ENCODE data around the gene SLC7A8. TPM values are rescaled to one million over a fixed set of nuclear protein-coding genes. Genes with fewer than 3 reads are reported as not detected.
"Not testable (repeated sequence)": the region's sequence is repeated elsewhere in the genome, so short reads cannot be mapped to it uniquely, and the experiment has no call there.

Gene SLC7A8
- total and polyA plus RNA-seq, 2 experiments from 2014 or later = 117 to 124 TPM

DNA sequence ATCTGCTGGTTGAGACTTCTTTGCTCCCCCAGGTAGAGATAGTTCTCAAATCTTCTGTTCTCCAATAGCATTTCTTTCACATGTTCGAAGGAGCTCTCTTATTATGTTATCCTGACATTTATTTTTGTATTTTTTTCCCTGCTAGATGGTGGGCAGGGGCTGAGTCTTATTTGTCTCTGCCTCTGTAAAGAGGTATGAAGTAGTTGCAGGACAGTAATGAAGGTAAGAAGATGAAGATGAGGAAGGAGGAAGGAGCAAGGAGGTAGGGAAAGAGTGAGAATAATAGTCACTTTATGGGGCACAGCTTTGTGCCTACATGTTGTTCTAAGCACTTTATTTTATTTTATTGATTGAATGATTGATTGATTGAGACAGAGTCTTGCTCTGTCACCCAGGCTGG, 73.7 kb downstream of the SLC7A8 start:
- H3K36me3 Mint-ChIP-seq (ENCODE audit: low read depth) = peaks cover 4% of the 10 kb centered on the region; the same call in 1 of the 3 replicates
- H3K27me3 ChIP-seq (ENCODE audit: insufficient read depth) = no peaks in the 10 kb centered on the region
- ATAC-seq = no peak

DNA sequence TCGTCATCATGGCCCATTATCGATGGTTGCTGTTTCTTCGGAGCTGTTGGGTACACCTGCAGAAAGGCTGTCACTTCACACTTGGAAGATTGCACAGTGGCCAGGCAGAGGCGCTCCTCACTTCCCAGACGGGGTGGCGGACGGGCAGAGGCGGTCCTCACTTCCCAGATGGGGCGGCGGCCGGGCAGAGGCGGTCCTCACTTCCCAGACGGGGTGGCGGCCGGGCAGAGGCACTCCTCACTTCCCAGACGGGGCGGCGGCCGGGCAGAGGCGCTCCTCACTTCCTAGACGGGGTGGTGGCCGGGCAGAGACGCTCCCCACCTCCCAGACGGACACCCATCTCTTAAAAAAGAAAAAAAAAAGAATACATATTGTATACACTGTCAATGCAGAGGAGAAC, 75.3 kb downstream of the SLC7A8 start:
- H3K4me2 ChIP-seq; H3K79me2 ChIP-seq (replicated peaks; ENCODE audit: insufficient read depth); H2AFZ ChIP-seq; H3K9me3 Mint-ChIP-seq; H3K27ac Mint-ChIP-seq; H3K9me2 ChIP-seq (ENCODE audit: insufficient read depth); H3K27ac ChIP-seq (ENCODE audit: low read depth); H3K36me3 ChIP-seq (ENCODE audit: insufficient read depth); H4K20me1 ChIP-seq (replicated peaks; ENCODE audit: insufficient read depth); H3K4me3 Mint-ChIP-seq; H3K4me3 ChIP-seq; ATAC-seq; H3K36me3 Mint-ChIP-seq (ENCODE audit: low read depth); H3K27me3 ChIP-seq (ENCODE audit: insufficient read depth); H3F3A ChIP-seq (replicated peaks; ENCODE audit: low read depth): not testable (repeated sequence)
- H3K4me1 ChIP-seq (ENCODE audit: insufficient read depth) = peaks cover 19% of the 10 kb centered on the region
- peaks cover 27% of the 10 kb centered on the region for H3K4me1 Mint-ChIP-seq
- H3K27me3 Mint-ChIP-seq (ENCODE audit: insufficient read depth, low read depth, poor library complexity) = peaks cover 15% of the 10 kb centered on the region
- DNase-seq (ENCODE audit: low spot score) = peak; percentile 73

More for the DNA sequence above, 73.7 kb downstream of the SLC7A8 start:
- H3K27ac Mint-ChIP-seq = no peak overlapping the region
- Histone ChIP-seq H3K36me3 (ENCODE audit: insufficient read depth) (no peaks in the 10 kb centered on the region), H3K9me2 (ENCODE audit: insufficient read depth) (0 out of 2 replicates have a peak, but pooled peaks cover 4% of the 10 kb centered on the region), H3K4me2 (no peak overlapping the region), H3K4me3 (no peak overlapping the region), H2AFZ (no peak overlapping the region), H4K20me1 (replicated peaks; ENCODE audit: insufficient read depth) (no peaks in the 10 kb centered on the region), H3K79me2 (replicated peaks; ENCODE audit: insufficient read depth) (no peaks in the 10 kb centered on the region), H3K4me1 (ENCODE audit: insufficient read depth) (peaks cover 20% of the 10 kb centered on the region), H3K27ac (ENCODE audit: low read depth) (no peak overlapping the region), H3F3A (replicated peaks; ENCODE audit: low read depth) (no peaks in the 10 kb centered on the region)
- TF ChIP-seq, protein P1, sequence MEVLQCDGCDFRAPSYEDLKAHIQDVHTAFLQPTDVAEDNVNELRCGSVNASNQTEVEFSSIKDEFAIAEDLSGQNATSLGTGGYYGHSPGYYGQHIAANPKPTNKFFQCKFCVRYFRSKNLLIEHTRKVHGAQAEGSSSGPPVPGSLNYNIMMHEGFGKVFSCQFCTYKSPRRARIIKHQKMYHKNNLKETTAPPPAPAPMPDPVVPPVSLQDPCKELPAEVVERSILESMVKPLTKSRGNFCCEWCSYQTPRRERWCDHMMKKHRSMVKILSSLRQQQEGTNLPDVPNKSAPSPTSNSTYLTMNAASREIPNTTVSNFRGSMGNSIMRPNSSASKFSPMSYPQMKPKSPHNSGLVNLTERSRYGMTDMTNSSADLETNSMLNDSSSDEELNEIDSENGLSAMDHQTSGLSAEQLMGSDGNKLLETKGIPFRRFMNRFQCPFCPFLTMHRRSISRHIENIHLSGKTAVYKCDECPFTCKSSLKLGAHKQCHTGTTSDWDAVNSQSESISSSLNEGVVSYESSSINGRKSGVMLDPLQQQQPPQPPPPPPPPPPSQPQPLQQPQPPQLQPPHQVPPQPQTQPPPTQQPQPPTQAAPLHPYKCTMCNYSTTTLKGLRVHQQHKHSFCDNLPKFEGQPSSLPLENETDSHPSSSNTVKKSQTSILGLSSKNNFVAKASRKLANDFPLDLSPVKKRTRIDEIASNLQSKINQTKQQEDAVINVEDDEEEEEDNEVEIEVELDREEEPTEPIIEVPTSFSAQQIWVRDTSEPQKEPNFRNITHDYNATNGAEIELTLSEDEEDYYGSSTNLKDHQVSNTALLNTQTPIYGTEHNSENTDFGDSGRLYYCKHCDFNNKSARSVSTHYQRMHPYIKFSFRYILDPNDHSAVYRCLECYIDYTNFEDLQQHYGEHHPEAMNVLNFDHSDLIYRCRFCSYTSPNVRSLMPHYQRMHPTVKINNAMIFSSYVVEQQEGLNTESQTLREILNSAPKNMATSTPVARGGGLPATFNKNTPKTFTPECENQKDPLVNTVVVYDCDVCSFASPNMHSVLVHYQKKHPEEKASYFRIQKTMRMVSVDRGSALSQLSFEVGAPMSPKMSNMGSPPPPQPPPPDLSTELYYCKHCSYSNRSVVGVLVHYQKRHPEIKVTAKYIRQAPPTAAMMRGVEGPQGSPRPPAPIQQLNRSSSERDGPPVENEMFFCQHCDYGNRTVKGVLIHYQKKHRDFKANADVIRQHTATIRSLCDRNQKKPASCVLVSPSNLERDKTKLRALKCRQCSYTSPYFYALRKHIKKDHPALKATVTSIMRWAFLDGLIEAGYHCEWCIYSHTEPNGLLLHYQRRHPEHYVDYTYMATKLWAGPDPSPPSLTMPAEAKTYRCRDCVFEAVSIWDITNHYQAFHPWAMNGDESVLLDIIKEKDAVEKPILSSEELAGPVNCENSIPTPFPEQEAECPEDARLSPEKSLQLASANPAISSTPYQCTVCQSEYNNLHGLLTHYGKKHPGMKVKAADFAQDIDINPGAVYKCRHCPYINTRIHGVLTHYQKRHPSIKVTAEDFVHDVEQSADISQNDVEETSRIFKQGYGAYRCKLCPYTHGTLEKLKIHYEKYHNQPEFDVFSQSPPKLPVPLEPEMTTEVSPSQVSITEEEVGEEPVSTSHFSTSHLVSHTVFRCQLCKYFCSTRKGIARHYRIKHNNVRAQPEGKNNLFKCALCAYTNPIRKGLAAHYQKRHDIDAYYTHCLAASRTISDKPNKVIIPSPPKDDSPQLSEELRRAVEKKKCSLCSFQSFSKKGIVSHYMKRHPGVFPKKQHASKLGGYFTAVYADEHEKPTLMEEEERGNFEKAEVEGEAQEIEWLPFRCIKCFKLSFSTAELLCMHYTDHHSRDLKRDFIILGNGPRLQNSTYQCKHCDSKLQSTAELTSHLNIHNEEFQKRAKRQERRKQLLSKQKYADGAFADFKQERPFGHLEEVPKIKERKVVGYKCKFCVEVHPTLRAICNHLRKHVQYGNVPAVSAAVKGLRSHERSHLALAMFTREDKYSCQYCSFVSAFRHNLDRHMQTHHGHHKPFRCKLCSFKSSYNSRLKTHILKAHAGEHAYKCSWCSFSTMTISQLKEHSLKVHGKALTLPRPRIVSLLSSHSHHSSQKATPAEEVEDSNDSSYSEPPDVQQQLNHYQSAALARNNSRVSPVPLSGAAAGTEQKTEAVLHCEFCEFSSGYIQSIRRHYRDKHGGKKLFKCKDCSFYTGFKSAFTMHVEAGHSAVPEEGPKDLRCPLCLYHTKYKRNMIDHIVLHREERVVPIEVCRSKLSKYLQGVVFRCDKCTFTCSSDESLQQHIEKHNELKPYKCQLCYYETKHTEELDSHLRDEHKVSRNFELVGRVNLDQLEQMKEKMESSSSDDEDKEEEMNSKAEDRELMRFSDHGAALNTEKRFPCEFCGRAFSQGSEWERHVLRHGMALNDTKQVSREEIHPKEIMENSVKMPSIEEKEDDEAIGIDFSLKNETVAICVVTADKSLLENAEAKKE (CRISPR knock-in tag; IDR thresholded peaks at IDR 0.05) = no peak
- TF ChIP-seq EZH2 (IDR thresholded peaks at IDR 0.05; ENCODE audit: low read depth, unreplicated experiment) = no peak
- TF ChIP-seq NANOG (IDR thresholded peaks at IDR 0.05; ENCODE audit: borderline replicate concordance) = no peak
- no peak for TF ChIP-seq ZNF331 (CRISPR knock-in tag; IDR thresholded peaks at IDR 0.05; ENCODE audit: low read depth)
- TF ChIP-seq EZH2phosphoT487 (IDR thresholded peaks at IDR 0.05; ENCODE audit: unreplicated experiment) = no peak
- no peak for TF ChIP-seq STAT1 (IDR thresholded peaks at IDR 0.05; ENCODE audit: unreplicated experiment)
- TF ChIP-seq, protein P2, sequence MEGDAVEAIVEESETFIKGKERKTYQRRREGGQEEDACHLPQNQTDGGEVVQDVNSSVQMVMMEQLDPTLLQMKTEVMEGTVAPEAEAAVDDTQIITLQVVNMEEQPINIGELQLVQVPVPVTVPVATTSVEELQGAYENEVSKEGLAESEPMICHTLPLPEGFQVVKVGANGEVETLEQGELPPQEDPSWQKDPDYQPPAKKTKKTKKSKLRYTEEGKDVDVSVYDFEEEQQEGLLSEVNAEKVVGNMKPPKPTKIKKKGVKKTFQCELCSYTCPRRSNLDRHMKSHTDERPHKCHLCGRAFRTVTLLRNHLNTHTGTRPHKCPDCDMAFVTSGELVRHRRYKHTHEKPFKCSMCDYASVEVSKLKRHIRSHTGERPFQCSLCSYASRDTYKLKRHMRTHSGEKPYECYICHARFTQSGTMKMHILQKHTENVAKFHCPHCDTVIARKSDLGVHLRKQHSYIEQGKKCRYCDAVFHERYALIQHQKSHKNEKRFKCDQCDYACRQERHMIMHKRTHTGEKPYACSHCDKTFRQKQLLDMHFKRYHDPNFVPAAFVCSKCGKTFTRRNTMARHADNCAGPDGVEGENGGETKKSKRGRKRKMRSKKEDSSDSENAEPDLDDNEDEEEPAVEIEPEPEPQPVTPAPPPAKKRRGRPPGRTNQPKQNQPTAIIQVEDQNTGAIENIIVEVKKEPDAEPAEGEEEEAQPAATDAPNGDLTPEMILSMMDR (conservative IDR thresholded peaks at IDR 0.05; ENCODE audit: low read depth in 2 of 2) = no peak
- TF ChIP-seq CREB1 (CRISPR knock-in tag; IDR thresholded peaks at IDR 0.05; ENCODE audit: low read depth) = no peak
- H3K27me3 Mint-ChIP-seq (ENCODE audit: insufficient read depth, low read depth, poor library complexity) = peaks cover 11% of the 10 kb centered on the region
- DNase-seq (ENCODE audit: low spot score) = no peak
- peaks cover 34% of the 10 kb centered on the region for H3K4me1 Mint-ChIP-seq
- H3K9me3 Mint-ChIP-seq = peaks cover 5% of the 10 kb centered on the region; the same call in 2 of the 3 replicates
- H3K4me3 Mint-ChIP-seq = no peak overlapping the region

DNA sequence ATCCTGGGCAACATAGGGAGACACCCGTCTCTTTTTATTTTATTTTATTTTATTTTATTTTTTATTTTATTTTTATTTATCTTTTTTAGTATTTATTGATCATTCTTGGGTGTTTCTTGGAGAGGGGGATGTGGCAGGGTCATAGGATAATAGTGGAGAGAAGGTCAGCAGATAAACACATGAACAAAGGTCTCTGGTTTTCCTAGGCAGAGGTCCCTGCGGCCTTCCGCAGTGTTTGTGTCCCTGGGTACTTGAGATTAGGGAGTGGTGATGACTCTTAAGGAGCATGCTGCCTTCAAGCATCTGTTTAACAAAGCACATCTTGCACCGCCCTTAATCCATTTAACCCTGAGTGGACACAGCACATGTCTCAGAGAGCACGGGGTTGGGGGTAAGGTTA, 75.8 kb downstream of the SLC7A8 start:
- not testable (repeated sequence) for H3K27me3 ChIP-seq (ENCODE audit: insufficient read depth); H3K4me3 Mint-ChIP-seq; H3K9me2 ChIP-seq (ENCODE audit: insufficient read depth); ATAC-seq; H4K20me1 ChIP-seq (replicated peaks; ENCODE audit: insufficient read depth); H2AFZ ChIP-seq; H3K36me3 Mint-ChIP-seq (ENCODE audit: low read depth); H3K27ac ChIP-seq (ENCODE audit: low read depth); H3K79me2 ChIP-seq (replicated peaks; ENCODE audit: insufficient read depth); H3K27ac Mint-ChIP-seq; H3K9me3 Mint-ChIP-seq; DNase-seq (ENCODE audit: low spot score); H3K4me2 ChIP-seq; H3F3A ChIP-seq (replicated peaks; ENCODE audit: low read depth); H3K36me3 ChIP-seq (ENCODE audit: insufficient read depth); H3K4me3 ChIP-seq
- Mint-ChIP-seq H3K4me1 (peaks cover 27% of the 10 kb centered on the region), H3K27me3 (ENCODE audit: insufficient read depth, low read depth, poor library complexity) (peaks cover 15% of the 10 kb centered on the region)
- H3K4me1 ChIP-seq (ENCODE audit: insufficient read depth) = peaks cover 13% of the 10 kb centered on the region
